Stimulated activated CD4-positive, alpha-beta T cell treated with anti-CD3 and anti-CD28 coated beads, TNF-alpha, amount 100 ng/mL, for 1 hour (primary cell): ENCODE data around the gene KIAA0232.
A peak's percentile ranks its signal among the peaks of the same experiment; 100 is the strongest.

Experiments
- DNase-seq, 3 donors: peaks; one replicate each; pipeline ENCODE4 v3.0.0-alpha.2; 2020; ENCODE audit warnings: low read depth in 3 of 3, low spot score in 1 of 3

KIAA0232 gene

DNA sequence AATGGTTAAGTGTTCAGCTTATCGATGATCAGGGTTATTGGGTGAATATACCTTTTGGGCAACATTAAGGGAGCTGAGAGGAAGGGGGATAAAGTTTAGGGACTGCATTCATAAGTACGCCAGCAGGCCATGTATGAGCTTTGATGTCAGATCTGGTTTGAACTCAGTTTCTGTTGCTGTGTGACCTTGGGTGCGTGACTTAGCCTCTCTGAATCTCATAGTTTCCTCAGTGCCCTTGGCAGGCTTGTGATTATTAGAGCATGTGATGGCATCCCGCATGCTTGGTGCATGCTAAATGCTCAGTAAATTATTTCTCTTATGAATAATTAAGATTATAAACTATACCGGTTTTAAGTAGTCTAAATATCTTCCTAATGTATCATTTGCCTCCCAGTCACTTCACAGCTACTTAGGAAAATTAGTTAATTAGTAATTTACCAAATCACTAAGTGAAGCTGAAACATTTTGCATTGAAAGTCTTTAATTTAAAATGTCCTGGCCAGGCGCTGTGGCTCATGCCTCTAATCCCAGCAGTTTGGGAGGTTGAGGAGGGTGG is 130.9 kb downstream of the KIAA0232 start:
- DNase-seq = no peak

DNA sequence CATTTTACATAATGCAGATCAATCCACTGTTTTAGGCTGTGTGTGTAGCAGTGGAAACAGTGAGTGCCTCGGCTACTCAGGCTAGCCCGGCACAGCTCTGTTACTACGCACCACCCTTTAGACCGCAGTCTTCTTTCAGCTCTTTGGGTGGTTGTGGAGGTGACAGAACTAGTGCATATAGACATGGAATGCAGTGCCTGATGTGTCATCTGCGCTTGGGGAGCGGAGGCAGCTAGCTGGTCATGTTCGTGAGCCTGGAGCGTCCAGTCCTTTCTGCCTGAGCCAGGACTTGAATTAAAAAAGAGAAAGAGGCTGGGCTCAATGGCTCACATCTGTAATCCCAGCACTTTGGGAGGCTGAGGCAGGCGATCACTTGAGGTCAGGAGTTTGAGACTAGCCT is 131.9 kb downstream of the KIAA0232 start:
- no peak for DNase-seq

DNA sequence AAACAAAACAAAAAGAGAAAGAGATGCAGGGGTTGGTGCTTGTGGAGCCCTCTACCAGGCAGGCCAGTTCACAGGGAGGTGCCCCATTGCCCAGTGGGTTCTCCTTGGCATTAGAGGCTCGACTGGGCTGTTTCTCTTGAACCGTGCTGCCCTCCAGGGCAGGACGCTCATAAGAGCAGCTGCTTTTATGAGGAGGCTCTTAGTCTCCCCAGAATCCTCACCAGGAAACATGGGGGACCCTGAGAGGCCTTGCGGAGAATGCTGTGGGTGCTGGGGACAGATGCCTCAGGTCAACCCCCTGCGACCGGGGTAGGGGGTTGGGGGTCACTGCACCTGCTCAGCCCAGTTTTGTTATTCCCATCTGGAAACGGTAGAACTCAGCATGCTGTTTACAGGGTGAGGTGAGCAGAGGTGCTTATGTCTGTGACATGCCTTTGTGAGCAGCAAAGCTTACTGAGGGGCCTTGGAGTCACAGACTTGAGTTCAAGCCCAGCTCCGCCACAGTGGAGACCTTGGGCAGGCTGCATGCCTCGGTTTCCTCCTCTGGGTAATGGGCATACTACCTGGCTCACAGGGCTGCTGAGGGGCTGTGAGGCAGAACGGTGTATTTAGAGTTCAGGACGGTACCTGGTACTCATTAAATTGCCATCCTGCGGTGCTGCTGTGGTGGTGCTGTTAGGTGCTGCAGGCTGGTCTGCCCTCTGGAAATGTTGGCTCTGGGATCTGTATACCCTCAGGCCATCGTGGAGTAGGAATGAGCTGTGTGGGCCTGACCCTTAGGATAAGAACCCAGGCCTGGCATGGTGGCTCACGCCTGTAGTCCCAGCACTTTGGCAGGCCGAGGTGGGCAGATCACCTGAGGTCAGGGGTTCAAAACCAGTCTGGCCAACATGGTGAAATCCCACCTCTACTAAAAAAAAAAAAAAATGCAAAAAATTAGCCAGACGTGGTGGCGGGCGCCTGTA is 132.8 kb downstream of the KIAA0232 start:
- no peak for DNase-seq

DNA sequence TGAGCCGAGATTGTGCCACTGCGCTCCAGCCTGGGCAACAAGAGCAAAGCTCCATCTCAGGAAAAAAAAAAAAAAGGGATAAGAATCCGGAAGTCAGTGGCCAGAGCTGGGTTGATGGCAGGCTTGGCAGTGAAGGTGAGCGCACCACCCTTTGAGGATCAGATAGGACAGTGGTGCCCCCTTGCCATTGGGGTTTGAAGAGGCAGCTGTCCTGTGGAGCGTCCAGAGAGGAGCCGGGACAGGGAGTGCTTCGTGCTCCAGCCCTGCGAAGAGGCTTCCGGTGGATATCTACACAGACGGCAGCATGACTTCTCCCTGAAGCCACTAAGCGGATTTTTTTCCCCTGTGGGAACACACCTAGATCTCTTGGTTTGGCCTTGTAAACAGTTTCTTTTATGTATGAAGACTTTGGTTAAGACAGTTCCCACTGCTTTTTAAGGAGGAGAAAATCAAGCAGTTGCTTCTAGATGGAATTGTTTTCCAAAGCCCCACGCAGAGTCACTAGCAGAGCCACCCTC is 133.6 kb downstream of the KIAA0232 start:
- no peak for DNase-seq

DNA sequence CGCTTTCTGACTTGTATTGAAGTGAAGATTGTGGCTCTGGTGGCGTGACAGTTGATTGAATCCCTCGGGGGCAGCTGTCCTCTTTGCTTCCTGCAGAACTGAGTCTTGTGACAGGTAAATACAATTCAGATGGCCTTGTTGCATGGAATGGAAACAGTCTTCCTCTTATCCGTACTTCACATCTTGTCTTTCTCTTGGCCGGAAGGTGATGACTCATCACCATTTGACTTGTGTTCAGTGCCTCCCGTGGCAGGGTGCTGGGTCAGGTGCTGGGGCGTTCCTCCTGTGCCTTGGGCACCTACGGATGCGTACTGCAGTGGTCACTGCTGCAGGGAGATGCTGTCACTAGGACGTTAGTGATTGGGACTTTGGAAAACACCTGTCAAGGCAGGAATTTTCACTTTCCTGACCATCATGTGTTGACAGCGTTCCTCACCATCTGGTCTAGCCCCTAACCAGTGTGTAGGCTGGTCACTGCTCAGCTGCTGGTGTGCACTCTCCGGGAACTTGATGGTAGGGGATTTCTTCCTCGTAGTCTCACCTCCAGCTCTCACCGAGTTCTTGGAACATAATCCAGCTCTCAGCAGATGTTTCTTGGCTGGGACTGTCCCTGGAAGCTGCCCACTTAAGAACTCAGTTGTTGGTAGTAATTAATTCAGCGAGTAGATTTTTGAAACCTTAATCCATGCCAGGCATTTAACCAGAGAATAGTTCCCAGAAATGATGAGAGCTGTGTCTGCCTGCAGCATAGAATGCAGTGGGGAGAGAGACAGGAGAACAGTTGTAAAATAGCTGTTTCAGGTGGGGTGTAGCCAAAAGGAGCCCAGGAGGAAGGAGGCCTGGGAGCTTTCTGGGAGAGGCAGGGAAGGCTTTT is 134.3 kb downstream of the KIAA0232 start:
- DNase-seq = peak; percentile 24 to 42 (median 27)

DNA sequence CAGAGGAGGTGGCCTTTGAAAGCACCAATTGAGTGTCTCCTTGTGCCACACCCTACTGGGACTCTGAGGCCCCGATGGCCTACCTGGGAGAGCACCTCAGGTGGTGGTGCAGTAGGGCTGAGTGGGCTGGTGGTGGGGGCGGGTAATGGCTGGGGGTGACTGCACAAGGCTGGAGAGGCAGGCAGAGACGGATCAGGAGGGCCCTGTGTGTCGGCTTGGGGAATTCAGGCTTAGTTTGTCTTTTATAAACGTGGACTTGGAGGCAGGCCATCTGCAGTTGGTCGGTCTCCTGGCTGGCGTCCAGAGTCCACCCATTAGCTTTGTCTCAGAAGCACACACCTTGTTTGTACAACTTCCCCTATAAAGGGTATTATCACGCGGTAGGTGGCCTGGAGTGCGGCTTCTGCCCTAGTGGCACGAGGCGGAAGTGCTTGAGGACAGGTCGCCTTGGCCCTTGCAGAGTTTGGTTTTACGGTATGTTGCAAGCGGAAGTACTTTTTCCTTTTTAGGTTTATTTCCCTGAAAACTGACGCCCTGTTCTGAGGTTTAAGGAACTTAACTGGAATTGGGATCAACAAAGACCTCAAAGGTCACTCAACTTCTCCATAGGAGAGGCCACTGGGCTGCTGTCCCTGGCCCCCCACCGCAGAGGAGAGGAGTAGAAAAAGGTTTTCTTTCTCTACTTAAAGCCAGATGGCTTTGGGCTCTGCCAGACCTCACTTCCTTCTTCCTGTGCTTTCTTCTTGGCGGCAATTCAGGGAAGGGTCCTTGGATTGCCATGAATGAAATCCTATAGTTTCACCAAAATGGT is 135.1 kb downstream of the KIAA0232 start:
- DNase-seq = no peak

DNA sequence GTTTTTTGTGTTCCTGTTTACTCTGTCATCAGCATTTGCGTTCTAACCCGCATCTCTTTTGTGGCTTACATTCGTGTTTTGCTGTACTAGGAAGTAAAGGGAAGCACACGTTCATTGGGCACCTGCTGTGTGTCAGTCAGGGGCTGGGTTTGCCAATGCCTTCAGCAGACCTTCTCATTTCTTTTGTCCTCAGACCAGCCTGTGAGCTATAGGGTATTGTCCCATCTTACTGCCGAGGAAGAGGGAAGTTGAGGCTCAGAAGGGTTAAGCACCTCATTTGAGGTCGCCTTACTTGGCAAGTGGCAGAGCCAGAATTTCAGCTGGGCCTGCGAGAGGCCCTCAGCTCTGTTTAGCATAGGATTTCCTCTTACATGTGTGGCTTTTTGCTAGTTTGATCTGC is 135.8 kb downstream of the KIAA0232 start:
- DNase-seq = no peak

DNA sequence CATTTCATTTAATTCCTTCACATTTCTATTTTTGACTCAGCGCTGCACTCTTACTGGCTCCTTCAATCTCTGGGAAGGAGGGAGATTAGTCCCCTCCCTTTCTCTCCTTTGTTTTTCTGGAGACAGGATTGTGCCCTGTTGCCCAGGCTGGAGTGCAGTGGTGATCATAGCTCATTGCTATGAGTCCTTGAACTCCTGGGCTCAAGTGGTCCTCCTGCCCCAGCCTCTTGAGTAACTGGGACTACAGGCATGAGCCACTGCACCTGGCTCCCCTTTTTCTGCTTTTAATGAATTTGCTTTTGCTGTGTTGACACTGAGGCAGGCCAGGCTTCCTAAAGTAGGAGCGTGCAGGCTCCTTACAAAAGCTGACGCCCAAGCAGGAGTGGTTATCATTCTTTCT is 137.6 kb downstream of the KIAA0232 start:
- DNase-seq = no peak

DNA sequence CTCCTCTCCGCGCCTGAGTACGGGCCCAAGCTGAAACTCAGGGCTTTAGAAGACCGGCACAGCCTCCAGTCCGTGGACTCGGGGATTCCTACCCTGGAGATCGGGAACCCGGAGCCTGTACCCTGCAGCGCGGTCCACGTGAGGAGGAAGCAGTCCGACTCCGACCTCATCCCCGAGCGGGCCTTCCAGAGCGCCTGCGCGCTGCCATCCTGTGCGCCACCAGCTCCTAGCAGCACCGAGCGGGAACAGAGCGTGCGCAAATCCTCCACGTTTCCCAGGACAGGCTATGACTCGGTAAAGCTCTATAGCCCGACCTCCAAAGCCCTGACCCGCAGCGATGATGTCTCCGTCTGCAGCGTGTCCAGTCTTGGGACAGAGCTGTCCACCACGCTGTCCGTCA is 141.0 kb downstream of the KIAA0232 start:
- no peak for DNase-seq

DNA sequence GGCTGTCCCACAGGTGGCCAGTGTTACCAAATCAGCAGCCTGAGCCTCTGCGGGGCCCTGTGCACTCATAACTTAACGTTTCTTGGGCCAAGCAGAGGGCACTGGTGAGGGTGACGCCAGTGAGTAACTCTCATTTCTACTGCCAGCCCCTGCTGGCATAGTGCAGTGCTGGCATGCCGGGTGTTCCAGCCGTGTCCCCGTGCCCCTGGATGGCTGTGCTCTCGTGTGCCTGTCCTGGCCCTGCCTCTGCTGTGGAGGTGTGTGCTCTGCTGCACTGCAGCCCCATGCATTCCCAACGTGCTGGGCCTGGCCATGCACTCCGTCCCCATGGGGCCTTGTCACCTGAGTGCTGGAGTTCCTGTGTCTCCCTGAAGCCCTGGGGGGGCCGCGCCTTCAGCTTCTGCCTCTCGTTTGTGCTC is 141.8 kb downstream of the KIAA0232 start:
- DNase-seq = no peak

DNA sequence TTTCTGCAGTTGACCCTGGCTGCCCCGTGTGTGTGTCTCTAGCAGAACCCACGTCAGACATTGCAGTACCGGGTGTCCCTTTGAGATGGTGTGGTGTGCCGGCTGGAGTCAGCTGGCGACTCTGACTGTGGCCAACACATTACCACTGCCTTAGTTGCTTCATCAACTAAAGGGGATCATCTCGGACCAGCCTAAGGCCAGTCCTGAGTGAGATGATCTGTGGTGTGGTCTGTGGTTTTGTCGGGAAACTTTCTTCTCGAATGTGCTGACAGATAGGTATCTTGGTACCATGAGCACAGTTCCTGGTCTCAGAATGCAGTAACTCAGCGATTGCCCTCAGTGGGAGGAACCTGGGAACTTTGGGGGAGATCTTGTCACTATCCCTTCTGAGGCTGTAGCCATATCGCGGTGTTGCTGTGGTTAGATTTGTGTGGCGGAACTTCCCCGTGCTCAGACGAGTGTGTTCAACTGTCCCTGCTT is 142.9 kb downstream of the KIAA0232 start:
- no peak for DNase-seq

DNA sequence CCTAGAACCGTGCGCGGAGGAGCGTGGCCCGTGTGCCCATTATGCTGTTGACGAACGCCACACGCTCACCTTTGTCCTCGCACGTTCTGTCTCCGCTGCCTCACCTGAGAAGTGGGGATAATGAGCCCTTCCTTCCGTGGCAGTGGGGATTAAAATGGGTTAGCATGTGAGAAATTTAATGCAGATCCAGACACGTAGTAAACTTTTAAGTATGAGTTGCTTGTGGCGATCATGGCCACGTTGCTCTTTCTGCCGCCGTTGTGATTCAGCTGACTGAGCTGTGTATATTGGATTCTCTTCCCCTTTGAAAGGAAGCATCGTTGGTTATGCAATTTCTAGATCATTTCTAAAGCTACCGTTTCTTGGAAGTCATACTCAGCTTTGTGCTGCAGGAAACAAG is 143.6 kb downstream of the KIAA0232 start:
- DNase-seq = no peak

DNA sequence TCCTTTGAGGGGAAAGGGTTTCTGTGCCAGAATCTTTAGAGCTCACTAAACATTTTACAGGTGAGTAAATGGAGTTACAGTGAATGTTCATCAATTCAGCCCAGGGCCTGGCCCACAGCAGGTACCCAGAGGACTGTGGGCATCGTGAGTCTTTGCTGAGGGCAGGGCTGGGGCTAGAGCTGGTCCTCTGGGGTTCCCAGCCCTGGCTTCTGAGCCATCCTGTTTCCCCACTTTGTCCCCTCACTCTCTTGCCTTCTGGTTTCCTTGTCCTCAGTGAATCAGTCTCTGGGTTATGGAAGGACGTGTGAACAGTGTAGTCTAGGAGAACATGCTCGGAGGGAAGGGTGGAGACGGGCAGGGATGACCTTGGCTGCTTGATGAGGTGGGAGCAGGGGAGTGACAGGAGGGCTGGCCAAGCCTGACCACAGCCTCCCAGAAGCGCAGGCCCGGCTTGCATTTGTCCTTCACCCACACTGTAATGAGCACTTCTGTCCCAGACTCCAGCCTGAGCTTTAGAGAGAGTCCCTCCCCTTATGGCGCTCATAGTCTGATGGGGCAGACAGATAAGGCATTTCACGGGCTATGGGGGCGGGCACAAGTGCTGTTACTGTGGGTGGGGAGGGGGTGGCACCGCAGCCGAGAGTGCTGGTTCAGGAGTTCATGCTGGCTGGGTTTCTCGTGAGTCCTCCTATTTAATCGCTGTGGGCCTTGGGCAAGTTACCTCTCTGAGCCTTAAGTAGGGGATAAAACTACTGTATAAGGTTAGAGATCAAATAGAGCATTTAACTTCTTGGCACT is 144.4 kb downstream of the KIAA0232 start:
- peak; percentile 26 to 43 (median 33) for DNase-seq

DNA sequence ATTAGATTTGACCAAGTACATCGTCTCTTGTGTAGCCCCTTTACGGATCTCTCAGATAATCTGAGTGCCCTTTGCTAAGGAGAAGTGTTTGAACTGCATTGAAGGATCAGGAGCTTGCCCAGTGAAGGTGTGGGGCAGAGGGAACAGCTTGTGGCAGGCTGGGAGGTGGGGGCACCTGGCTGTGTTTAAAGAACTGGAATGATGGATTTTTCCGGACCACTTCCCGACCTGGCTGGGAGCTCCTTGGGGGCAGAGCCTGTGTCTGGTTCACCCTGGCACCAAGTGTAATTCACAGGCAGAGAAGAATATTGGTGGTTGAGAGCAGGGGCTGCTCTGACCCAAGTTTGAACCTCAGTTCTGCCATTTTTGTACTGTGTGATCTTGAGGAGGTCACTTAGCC is 145.6 kb downstream of the KIAA0232 start:
- no peak for DNase-seq

DNA sequence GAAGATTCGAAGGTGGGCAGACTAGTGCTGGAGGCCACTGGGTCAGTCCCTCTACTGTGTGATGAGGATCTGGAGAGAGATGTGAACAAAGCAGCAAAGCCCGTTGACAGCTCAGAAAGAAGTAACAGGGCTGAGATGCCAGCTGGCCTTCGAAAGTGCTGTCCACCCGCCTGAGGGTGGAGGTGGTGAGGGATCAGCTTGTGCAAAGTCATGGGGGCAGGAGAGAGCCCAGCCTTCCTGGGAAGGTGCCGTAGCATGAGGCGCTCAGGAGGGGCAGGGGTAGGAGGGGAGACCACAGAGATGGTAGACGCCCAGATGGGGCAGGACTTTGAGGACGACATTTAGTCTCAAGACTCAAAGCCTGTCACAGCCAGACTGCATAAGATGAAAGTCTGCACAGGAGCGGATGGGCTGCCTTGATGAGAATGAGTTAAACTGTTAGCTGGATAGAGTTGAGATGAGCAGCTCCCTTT is 146.8 kb downstream of the KIAA0232 start:
- no peak for DNase-seq

DNA sequence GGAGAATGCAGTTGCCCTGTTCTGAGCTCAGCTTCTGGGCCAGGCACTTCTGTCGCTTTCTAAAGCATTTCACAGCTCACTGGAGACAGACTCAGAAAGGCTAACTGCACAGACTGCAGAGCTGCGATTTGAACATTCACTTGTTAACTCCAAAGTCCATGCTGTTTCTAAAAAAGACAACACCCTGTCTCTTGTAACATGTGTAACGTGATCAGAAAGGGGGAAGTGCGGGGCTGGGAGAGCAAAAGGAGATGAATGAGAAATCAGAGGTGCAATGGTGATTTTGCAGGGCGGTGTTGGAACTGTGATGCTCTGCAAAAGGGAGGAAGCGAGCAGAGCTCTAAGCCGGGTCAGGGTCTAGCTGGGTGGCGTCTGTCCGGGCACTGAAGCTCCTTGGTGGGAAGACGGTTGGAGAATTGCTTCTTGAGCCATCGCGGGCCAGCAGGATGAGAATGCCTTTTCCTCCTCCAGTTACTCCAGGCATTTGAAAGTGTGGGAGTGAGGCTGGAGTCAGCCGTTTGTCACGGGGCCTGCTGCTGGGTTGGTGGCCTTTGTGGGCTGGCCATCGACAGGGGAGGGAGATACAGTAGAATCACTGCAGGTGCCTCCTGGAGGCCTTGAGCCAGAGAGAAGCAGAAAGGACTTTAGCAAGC is 147.4 kb downstream of the KIAA0232 start:
- DNase-seq = no peak

DNA sequence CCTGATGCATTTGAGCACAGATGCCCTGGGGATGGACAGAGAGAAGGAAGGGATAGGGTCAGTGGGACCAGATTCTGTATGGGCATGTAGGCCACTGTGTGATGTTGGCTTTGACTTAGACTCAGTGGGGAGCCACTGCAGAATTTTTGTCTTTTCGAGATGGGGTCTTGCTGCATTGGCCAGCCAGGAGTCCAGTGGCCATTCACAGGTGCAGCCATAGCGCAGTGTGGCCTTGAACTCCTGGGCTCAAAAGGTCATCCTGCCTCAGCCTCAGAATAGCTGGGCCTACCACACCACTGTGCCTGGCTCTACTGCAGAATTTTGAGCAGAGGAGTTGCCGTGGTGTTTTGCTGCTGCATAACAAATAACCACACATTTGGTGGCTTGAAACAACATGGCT is 149.9 kb downstream of the KIAA0232 start:
- no peak for DNase-seq

DNA sequence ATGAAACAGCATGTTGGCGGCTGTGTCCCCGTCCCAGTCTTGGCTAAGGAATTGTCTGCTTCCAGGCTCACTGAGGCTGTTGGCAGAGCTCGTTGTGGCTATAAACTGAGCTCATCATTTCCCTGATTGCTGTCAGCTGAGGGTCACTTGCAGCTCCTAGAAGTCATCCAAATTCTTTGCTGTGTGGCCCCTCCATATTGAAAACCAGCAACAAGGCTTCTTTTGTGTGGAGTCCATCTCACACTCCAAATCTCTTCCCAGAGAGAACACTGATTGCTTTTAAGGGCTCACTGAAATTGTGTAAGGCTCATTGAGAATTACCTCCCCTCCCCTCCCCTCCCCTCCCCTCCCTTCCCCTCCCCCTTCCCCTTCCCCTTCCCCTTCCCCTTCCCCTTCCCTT is 150.4 kb downstream of the KIAA0232 start:
- no peak for DNase-seq
